WTC11 (cell line): Measurements from ENCODE around the gene ZCCHC4. TPM values are rescaled to one million over a fixed set of nuclear protein-coding genes. Genes with fewer than 3 reads are reported as not detected.

Source experiments
- ATAC-seq: fragments of 200-7000 bp; cut with Tn5 transposase; 2 replicates; pipeline ENCODE4 v1.10.0; 2021; ENCODE audit warnings: mild to moderate bottlenecking, moderate library complexity
- CTCF ChIA-PET: fragments of 300-600 bp; sonication (Branson Sonifier 250); formaldehyde crosslinking; loops from one replicate; lab custom pipeline; 2021; ENCODE audit warnings: antibody characterized with exemption; lab: Charles Lee
- POLR2A ChIA-PET: fragments of 350-600 bp; sonication (Branson Sonifier 250); formaldehyde crosslinking; loops from one replicate; lab custom pipeline; 2021; ENCODE audit warnings: antibody characterized with exemption; lab: Charles Lee
- DNase-seq: peaks from one replicate; pipeline ENCODE4 v3.0.0; 2021; ENCODE audit warnings: low spot score
- H3K27ac Mint-ChIP-seq: 2 replicates; pipeline ENCODE4 v1.8.0; 2021; ENCODE audit warnings: mixed read lengths
- H3K27me3 Mint-ChIP-seq: 2 replicates; pipeline ENCODE4 v1.8.0; 2021; ENCODE audit warnings: low read depth, mild to moderate bottlenecking, moderate library complexity, mixed read lengths
- H3K36me3 Mint-ChIP-seq: 2 replicates; pipeline ENCODE4 v1.8.0; 2021; ENCODE audit warnings: mixed read lengths
- H3K4me1 Mint-ChIP-seq: 2 replicates; pipeline ENCODE4 v1.8.0; 2022; ENCODE audit warnings: mixed read lengths
- H3K4me3 Mint-ChIP-seq: 2 replicates; pipeline ENCODE4 v1.8.0; 2021; ENCODE audit warnings: mild to moderate bottlenecking, moderate library complexity, mixed read lengths
- H3K9me3 Mint-ChIP-seq: 2 replicates; pipeline ENCODE4 v1.8.0; 2021; ENCODE audit warnings: mixed read lengths
- ATF6 ChIP-seq: sonication (generic); formaldehyde crosslinking; IDR thresholded peaks from 2 replicates; pipeline ENCODE4 v1.8.1; 2023; ENCODE audit warnings: mild to moderate bottlenecking, missing genetic modification reagents
- CREB1 ChIP-seq: sonication (generic); formaldehyde crosslinking; IDR thresholded peaks from 2 replicates; pipeline ENCODE4 v1.8.0; 2023; ENCODE audit warnings: mild to moderate bottlenecking, missing genetic modification reagents
- CTCF ChIP-seq: fragments of 200-600 bp; IDR thresholded peaks from 2 replicates; pipeline ENCODE4 v1.8.0; 2022; ENCODE audit warnings: antibody characterized with exemption
- ESRRA ChIP-seq: sonication (generic); formaldehyde crosslinking; IDR thresholded peaks from 2 replicates; pipeline ENCODE4 v1.8.1; 2022; ENCODE audit warnings: mild to moderate bottlenecking, missing genetic modification reagents, borderline replicate concordance
- FOXP4 ChIP-seq: sonication (generic); formaldehyde crosslinking; IDR thresholded peaks from 2 replicates; pipeline ENCODE4 v1.8.0; 2022; ENCODE audit warnings: mild to moderate bottlenecking, missing genetic modification reagents
- GABPB1 ChIP-seq: sonication (generic); formaldehyde crosslinking; IDR thresholded peaks from 2 replicates; pipeline ENCODE4 v1.8.1; 2023; ENCODE audit warnings: mild to moderate bottlenecking, missing genetic modification reagents
- GRHL2 ChIP-seq: fragments of 250-450 bp; sonication (Bioruptor Pico); IDR thresholded peaks from 2 replicates; pipeline ENCODE4 v1.8.0; 2022; ENCODE audit warnings: mild to moderate bottlenecking, moderate library complexity; ENCODE audit not compliant: insufficient replicate concordance, severe bottlenecking
- IRF2 ChIP-seq: sonication (generic); formaldehyde crosslinking; IDR thresholded peaks from 2 replicates; pipeline ENCODE4 v1.8.0; 2022; ENCODE audit warnings: low read depth, missing genetic modification reagents, borderline replicate concordance
- JUN ChIP-seq: sonication (generic); formaldehyde crosslinking; IDR thresholded peaks from 2 replicates; pipeline ENCODE4 v1.8.0; 2023; ENCODE audit warnings: mild to moderate bottlenecking, missing genetic modification reagents
- NR2C2 ChIP-seq: sonication (generic); formaldehyde crosslinking; IDR thresholded peaks from 2 replicates; pipeline ENCODE4 v1.8.0; 2022; ENCODE audit warnings: mild to moderate bottlenecking, missing genetic modification reagents
- TP53 ChIP-seq: sonication (generic); formaldehyde crosslinking; IDR thresholded peaks from 2 replicates; pipeline ENCODE4 v1.8.1; 2023; ENCODE audit warnings: mild to moderate bottlenecking, missing genetic modification reagents
- ZNF232 ChIP-seq: sonication (generic); formaldehyde crosslinking; IDR thresholded peaks from 2 replicates; pipeline ENCODE4 v1.8.0; 2022; ENCODE audit warnings: mild to moderate bottlenecking, missing genetic modification reagents
- ZNF396 ChIP-seq: fragments of 250-450 bp; sonication (Bioruptor Pico); IDR thresholded peaks from 2 replicates; pipeline ENCODE4 v1.8.0; 2021; ENCODE audit warnings: mild to moderate bottlenecking, moderate library complexity, borderline replicate concordance
- ZNF416 ChIP-seq: fragments of 250-450 bp; sonication (Bioruptor Pico); IDR thresholded peaks from 2 replicates; pipeline ENCODE4 v1.9.0; 2021; ENCODE audit warnings: mild to moderate bottlenecking, inconsistent platforms
- total RNA-seq: library from RNA; stranded (reverse); gene quantifications from 3 replicates; pipeline ENCODE4 v1.2.3, GENCODE V29; 2021
- TF ChIP-seq, protein P1 (sequence below): fragments of 250-450 bp; sonication (Bioruptor Pico); IDR thresholded peaks from 2 replicates; pipeline ENCODE4 v2.1.2; 2022; ENCODE audit warnings: mild to moderate bottlenecking, moderate library complexity
- TF ChIP-seq, protein P2 (sequence below): sonication (generic); formaldehyde crosslinking; IDR thresholded peaks from 2 replicates; pipeline ENCODE4 v1.8.0; 2022; ENCODE audit warnings: mild to moderate bottlenecking, missing genetic modification reagents
- TF ChIP-seq, protein P3 (sequence below): sonication (generic); formaldehyde crosslinking; IDR thresholded peaks from 2 replicates; pipeline ENCODE4 v1.8.0; 2023; ENCODE audit warnings: missing genetic modification reagents, mild to moderate bottlenecking, borderline replicate concordance
- TF ChIP-seq, protein P4 (sequence below): sonication (generic); formaldehyde crosslinking; conservative IDR thresholded peaks from 2 replicates; pipeline ENCODE4 v1.8.1; 2022; ENCODE audit warnings: mild to moderate bottlenecking, missing genetic modification reagents

The ZCCHC4 gene
- total RNA-seq, 1 experiment from 2014 or later: 13.6 TPM

DNA sequence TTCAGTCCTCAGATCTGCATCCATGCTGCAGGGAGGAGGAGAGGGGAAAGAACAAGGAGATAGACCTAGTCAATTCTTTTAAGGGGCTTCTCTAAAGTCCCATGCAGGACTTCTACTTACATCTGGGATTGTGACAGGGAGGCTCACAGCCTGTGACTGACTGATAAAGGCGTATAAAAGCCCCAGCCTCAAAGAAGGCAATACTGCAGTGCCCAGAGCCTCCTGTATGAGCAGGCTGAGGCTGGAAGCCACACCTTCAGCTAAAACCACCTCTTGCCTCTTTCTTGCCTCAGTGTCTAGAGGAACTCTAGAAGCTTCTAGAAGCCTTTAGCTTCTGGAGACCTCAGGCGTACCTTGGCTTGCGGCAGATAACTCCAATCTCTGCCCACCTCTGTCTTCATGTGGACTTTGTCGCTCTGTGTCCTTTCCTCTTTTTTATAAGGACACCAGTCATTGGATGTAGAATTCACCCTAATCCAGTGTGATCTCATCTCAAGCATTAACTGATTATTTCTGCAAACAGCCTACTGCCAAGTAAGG lies 6.0 kb upstream of the ZCCHC4 start:
- ChIA-PET POLR2A (no interaction called here), CTCF (no interaction called here)
- Mint-ChIP-seq H3K27me3 (no peaks in the 10 kb centered on the region), H3K9me3 (no peaks in the 10 kb centered on the region; the same call in 1 of the 2 replicates), H3K36me3 (no peaks in the 10 kb centered on the region), H3K4me3 (no peak overlapping the region), H3K4me1 (peaks cover 4% of the 10 kb centered on the region; the same call in 1 of the 2 replicates), H3K27ac (no peak overlapping the region)
- ATAC-seq: no peak
- DNase-seq: no peak
- TF ChIP-seq IRF2 (no peak), ESRRA (CRISPR knock-in tag) (no peak), ZNF416 (no peak), ATF6 (CRISPR knock-in tag) (no peak), NR2C2 (CRISPR knock-in tag) (no peak), GRHL2 (CRISPR knock-in tag) (no peak), ZNF396 (CRISPR knock-in tag) (no peak), ZNF232 (no peak), CTCF (no peak), GABPB1 (CRISPR knock-in tag) (no peak), TP53 (CRISPR knock-in tag) (no peak), JUN (CRISPR knock-in tag) (no peak), CREB1 (CRISPR knock-in tag) (no peak), FOXP4 (no peak)
- TF ChIP-seq, protein P1, sequence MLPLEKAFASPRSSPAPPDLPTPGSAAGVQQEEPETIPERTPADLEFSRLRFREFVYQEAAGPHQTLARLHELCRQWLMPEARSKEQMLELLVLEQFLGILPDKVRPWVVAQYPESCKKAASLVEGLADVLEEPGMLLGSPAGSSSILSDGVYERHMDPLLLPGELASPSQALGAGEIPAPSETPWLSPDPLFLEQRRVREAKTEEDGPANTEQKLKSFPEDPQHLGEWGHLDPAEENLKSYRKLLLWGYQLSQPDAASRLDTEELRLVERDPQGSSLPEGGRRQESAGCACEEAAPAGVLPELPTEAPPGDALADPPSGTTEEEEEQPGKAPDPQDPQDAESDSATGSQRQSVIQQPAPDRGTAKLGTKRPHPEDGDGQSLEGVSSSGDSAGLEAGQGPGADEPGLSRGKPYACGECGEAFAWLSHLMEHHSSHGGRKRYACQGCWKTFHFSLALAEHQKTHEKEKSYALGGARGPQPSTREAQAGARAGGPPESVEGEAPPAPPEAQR (CRISPR knock-in tag): no peak
- TF ChIP-seq, protein P2, sequence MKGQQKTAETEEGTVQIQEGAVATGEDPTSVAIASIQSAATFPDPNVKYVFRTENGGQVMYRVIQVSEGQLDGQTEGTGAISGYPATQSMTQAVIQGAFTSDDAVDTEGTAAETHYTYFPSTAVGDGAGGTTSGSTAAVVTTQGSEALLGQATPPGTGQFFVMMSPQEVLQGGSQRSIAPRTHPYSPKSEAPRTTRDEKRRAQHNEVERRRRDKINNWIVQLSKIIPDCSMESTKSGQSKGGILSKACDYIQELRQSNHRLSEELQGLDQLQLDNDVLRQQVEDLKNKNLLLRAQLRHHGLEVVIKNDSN (CRISPR knock-in tag): no peak
- TF ChIP-seq, protein P3, sequence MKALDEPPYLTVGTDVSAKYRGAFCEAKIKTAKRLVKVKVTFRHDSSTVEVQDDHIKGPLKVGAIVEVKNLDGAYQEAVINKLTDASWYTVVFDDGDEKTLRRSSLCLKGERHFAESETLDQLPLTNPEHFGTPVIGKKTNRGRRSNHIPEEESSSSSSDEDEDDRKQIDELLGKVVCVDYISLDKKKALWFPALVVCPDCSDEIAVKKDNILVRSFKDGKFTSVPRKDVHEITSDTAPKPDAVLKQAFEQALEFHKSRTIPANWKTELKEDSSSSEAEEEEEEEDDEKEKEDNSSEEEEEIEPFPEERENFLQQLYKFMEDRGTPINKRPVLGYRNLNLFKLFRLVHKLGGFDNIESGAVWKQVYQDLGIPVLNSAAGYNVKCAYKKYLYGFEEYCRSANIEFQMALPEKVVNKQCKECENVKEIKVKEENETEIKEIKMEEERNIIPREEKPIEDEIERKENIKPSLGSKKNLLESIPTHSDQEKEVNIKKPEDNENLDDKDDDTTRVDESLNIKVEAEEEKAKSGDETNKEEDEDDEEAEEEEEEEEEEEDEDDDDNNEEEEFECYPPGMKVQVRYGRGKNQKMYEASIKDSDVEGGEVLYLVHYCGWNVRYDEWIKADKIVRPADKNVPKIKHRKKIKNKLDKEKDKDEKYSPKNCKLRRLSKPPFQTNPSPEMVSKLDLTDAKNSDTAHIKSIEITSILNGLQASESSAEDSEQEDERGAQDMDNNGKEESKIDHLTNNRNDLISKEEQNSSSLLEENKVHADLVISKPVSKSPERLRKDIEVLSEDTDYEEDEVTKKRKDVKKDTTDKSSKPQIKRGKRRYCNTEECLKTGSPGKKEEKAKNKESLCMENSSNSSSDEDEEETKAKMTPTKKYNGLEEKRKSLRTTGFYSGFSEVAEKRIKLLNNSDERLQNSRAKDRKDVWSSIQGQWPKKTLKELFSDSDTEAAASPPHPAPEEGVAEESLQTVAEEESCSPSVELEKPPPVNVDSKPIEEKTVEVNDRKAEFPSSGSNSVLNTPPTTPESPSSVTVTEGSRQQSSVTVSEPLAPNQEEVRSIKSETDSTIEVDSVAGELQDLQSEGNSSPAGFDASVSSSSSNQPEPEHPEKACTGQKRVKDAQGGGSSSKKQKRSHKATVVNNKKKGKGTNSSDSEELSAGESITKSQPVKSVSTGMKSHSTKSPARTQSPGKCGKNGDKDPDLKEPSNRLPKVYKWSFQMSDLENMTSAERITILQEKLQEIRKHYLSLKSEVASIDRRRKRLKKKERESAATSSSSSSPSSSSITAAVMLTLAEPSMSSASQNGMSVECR: no peak
- TF ChIP-seq, protein P4, sequence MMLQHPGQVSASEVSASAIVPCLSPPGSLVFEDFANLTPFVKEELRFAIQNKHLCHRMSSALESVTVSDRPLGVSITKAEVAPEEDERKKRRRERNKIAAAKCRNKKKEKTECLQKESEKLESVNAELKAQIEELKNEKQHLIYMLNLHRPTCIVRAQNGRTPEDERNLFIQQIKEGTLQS (CRISPR knock-in tag): no peak
